ENCODE results near the gene ALPG.

- TF ChIP-seq, protein P1, sequence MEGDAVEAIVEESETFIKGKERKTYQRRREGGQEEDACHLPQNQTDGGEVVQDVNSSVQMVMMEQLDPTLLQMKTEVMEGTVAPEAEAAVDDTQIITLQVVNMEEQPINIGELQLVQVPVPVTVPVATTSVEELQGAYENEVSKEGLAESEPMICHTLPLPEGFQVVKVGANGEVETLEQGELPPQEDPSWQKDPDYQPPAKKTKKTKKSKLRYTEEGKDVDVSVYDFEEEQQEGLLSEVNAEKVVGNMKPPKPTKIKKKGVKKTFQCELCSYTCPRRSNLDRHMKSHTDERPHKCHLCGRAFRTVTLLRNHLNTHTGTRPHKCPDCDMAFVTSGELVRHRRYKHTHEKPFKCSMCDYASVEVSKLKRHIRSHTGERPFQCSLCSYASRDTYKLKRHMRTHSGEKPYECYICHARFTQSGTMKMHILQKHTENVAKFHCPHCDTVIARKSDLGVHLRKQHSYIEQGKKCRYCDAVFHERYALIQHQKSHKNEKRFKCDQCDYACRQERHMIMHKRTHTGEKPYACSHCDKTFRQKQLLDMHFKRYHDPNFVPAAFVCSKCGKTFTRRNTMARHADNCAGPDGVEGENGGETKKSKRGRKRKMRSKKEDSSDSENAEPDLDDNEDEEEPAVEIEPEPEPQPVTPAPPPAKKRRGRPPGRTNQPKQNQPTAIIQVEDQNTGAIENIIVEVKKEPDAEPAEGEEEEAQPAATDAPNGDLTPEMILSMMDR (IDR thresholded peaks at IDR 0.05) = no peak
- no peak for TF ChIP-seq POLR2A (IDR thresholded peaks at IDR 0.05)
These were observed 15.4 kb downstream of the ALPG start for GRCh38 chr2:232422051-232422450.
